Activated naive CD4-positive, alpha-beta T cell treated with Interleukin-2 at 50 U/mL for 16 hours (primary cell): ENCODE measurements around the gene PCBP3.
A peak's percentile ranks its signal among the peaks of the same experiment; 100 is the strongest.

Experiments used
- DNase-seq: peaks from one replicate; pipeline ENCODE4 v3.0.0-alpha.2; 2020

Gene PCBP3

GRCh38 chr21:45763506-45763905, 120.0 kb downstream of the PCBP3 start:
- no peak for DNase-seq

DNA sequence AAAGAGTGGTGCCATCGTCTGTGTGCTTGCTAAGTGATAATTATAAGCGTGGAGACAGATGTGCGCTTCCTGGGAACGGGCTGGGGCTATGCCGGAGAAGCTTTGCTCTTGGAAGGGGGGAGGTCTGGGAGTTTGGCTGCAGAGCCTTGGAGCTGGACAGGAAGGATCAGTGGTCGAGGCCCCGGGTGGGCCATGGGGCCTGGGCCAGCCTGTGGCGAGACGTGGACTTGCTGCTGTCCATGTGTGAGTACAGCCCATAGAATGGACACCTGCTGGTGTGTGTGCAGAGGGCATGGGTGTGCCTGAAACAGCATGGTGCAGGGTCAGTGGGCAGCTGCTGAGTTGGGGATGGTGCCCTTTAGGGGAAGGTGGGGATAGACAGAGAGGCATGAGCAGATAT, 121.3 kb downstream of the PCBP3 start:
- DNase-seq, result no peak

GRCh38 chr21:45765375-45765774, 121.8 kb downstream of the PCBP3 start:
- no peak for DNase-seq

- DNase-seq, result no peak
Observed at GRCh38 chr21:45766055-45766454, 122.5 kb downstream of the PCBP3 start.

- no peak for DNase-seq
Observed at GRCh38 chr21:45766501-45766900, 123.0 kb downstream of the PCBP3 start.

DNA sequence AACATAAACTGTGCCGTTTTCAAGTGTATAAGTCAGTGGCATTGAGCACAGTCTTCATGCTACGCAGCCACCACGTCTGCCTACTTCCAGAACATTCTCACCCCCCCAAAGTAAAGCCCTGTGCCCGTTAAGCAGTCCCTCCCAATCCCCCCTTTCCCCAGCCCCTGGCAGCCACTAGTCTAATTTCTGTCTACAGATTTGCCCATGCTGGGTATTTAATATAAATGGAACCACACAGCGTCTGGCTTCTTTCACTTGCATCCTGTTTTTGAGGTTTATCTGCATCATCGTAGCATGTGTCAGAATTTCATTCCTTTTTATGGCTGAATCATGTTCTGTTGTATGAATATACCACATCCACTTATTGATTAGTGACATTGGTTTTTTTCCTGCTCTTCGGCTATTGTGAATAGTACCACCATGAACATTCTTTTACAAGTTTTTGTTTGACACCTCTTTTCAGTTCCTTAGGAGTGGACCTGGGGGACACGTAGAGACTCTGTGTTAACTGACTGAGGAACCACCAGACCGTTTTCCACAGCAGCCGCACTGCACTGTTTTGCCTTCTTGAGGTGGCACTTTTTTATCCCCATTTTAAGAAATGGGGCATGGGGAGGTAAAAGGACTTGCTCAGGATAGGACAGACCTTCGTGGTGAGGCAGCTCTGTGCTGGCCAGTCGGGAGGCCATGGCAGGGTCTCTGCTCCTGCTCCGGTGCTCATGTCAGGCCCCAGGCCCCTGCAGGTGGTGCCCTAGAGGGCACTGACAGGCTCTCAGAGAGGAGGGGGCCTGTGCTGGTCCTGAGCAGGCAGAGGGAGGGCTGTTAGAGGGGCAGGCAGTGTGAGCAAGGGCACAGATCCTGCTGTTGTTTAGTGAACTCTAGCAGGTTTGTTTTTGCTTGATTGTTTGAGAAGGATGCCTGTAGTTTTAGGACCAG, 123.8 kb downstream of the PCBP3 start:
- DNase-seq, result no peak

DNA sequence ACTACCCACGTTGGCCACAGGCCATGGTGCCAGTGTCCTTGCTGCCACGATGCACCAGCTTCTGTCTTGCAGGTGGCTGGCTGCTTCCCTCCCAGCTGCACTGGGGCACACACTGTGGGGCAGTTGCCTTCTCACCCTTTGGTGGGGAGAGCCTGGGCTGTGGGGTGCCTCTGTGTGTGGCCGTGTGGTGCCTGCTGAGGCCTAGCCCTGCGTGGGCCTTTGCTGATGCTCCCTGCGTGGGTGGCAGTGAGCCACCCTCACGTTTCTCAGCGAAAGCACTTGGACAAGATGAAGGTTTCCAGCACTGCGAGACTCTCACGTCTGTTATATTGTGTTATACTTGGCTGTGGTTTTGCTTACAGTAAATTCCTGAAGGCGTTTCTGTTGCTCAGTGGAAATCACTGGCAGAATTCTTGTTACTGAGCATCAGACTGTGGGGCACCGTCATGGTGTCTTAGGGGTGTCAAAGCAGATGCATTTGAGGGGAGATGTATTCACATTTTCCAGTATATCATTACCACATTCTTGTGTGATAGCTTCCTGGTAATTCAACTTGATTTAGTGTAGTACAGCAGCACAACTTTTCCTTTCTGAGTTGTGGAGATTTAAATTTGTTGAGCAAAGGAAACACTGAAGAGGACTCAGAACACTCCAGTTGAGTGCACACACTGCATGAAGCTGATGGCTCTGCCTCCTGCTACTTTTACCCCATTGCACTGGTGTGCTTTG, 124.7 kb downstream of the PCBP3 start:
- peak; percentile 36 for DNase-seq

DNA sequence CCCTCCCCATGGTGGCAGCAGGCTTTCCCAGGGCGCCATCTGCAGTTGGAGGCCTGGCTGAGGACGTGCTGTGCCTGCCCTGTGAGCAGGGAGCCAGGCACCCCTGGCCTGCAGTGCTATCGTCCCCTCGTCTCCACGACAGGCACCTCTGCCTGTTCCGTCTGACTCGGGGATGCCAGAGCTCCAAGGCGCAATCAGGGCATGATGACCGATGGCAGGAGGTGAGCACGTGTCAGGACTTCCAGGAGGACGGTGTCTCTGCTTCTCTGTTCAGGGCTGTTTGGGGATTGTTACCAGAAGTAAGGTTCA, 125.2 kb downstream of the PCBP3 start:
- DNase-seq, result no peak

GRCh38 chr21:45769294-45769693, 125.8 kb downstream of the PCBP3 start:
- DNase-seq, result no peak

DNA sequence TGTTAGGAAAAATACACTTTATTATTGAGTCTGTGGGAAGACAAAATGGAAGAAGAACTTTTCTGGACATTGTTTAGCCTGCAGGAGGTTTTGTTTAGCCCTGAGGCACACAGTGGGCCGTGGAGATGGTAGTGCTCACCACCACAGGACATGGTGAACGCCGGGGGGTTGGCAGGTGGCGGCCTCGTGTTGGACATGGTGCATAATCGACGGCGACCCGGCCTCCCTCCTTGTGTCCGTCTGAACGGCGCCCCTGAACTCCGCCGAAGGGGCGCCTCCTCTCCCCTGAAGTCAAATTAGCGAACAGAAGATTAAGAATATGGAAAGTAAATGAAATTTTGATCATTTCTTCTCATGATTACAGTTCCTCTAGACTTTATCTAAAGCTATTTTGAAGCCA, 126.4 kb downstream of the PCBP3 start:
- DNase-seq, result no peak

DNA sequence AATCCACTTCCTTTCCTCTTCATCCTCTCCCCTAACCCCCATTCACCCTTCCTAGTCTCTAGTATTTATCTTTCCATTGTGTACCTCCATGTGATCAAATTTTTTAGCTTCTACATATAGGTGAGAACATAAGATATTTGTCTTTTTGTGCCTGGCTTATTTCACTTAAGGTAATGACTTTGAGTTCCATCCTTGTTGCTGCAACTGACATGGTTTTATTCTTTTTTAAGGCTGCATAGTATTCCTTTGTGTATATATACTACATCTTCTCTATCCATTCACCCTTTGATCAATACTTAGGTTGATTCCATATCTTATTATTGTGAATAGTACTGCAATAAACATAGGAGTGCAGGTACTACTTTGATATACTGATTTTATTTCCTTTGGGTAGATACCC, 128.7 kb downstream of the PCBP3 start:
- no peak for DNase-seq

DNA sequence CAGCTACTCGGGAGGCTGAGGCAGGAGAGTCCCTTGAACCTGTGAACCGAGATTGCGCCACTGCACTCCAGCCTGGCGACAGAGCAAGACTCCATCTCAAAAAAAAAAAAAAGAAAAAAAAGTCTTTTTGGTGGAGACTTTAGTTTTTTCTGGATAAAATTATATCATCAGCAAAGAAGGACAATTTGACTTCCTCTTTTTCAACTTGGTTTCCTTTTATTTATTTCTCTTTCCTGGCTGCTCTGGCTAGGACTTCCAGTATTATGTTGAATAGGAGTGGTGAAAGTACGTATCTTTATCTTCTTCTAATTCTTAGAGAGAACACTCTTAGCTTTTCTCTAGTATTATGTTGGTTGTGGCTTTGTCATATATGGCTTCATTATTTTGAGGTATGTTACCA, 130.8 kb downstream of the PCBP3 start:
- DNase-seq, result no peak

DNA sequence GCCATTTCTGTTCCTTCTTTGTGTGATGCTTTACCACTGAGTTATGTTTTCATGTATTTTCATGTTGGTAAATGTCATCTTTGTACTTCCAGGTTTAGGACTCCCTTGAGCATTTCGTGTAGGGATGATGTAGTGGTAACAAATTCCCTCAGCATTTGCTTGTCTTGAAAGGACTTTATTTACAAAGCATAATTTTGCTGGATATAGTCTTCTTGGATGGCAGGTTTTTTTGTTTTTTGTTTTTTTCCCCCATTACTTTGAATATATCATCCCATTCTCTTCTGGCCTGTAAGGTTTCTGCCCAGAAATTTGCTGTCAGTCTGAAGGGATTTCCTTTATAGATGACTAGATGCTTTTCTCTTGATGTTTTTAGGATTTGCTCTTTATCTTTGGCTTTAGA, 133.4 kb downstream of the PCBP3 start:
- DNase-seq, result no peak

DNA sequence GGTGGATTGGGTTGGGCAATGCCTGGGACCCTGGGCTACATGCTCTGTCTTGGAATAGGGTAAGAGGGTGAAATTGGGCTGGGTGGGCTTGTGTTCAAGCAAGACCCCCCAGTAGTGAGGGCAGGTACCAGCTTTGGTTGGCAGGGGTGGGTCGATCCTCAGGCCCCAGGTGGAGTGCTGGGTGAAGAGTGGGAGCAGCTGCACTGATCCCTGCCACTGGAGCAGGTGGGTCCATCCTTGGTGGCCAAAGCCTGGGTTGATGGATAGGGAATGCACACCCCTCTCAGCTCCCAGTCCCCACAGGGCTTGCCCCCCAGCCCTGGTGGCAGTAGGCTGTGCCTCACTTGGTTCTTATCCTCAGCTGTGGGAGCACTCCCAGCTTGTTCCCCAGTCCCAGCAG, 135.2 kb downstream of the PCBP3 start:
- no peak for DNase-seq

GRCh38 chr21:45779226-45779625, 135.7 kb downstream of the PCBP3 start:
- DNase-seq, result no peak

DNA sequence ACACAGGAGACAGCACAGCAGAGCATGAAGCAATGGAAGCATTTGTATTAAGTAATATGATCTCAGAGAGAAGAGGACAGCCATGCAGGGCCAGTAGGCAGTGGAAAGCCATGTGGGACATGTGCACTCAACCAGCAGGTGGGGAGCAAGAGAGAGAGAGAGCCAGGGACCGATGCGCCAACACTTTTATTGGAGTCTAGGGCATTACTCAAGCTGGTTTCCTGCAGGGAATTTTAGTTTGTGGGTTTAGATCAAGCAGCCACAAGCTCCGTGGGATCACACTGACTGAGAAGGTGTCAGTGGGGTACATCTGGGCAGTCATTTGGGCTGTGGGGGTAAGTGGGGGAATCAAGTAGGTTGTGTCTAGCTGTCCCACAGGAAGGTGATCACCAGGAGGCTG, 137.1 kb downstream of the PCBP3 start:
- DNase-seq, result no peak

GRCh38 chr21:45781741-45782140, 138.2 kb downstream of the PCBP3 start:
- DNase-seq, result no peak

DNA sequence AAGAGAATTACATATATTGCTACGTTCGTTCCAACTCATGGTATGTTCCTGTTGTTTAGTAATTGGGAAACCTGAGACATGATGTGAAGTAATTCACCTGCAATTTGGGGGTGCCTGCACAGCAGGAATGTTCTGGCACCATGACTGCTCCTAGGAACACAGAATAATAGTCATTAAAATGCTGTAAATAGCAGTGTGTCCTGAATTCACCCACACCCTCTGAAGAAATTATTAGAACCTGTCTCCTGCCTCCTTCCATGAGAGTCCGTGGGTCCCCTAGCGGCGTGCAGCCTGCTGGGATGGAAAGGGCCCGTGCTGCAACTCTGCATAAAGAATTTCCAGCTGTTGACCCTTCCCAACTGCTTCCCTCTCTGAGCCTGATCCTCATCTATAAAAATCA, 143.1 kb downstream of the PCBP3 start:
- DNase-seq, result no peak

DNA sequence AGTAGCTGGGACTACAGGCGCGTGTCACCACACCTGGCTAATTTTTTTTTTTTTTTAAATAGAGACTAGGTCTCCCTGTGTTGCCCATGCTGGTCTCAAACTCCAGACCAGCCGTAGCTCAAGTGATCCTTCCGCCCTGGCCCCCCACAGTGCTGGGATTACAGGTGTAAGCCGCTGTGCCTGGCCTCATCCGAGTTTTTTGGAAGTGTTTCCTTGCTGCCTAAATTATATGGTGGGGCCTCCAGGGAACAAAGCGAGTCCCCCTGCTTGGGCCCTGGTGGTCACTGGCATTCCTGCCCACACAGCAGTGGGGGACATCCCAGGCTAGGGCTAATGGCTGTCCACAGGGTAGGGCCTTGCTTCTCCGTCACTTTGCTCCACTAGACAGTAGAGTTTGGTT, 143.8 kb downstream of the PCBP3 start:
- DNase-seq, result no peak

GRCh38 chr21:45788198-45788597, 144.7 kb downstream of the PCBP3 start:
- no peak for DNase-seq

- DNase-seq, result no peak
Observed at GRCh38 chr21:45788637-45789506, 145.3 kb downstream of the PCBP3 start.

GRCh38 chr21:45790427-45790826, 146.9 kb downstream of the PCBP3 start:
- no peak for DNase-seq
